GM12865 (cell line): ENCODE results near the gene RTN4RL2.

Experiments used
- DNase-seq: peaks from one replicate; pipeline ENCODE4 v3.0.0; 2010; ENCODE audit warnings: low read depth
- H3K4me3 ChIP-seq: 2 replicates; pipeline ENCODE4 v1.5.1; 2011; ENCODE audit warnings: mild to moderate bottlenecking, low read depth, low read length, control low read depth
- TF ChIP-seq, protein P1 (sequence below): IDR thresholded peaks from 2 replicates; pipeline ENCODE4 v1.5.1; 2011; ENCODE audit warnings: low read length, control low read depth, low read depth, inconsistent platforms; ENCODE audit not compliant: insufficient read depth; ENCODE audit errors: missing control alignments

RTN4RL2 gene

GRCh38 chr11:57430952-57431351 lies 29.4 kb upstream of the RTN4RL2 start:
- no peak overlapping the region for H3K4me3 ChIP-seq
- DNase-seq: no peak
- TF ChIP-seq, protein P1, sequence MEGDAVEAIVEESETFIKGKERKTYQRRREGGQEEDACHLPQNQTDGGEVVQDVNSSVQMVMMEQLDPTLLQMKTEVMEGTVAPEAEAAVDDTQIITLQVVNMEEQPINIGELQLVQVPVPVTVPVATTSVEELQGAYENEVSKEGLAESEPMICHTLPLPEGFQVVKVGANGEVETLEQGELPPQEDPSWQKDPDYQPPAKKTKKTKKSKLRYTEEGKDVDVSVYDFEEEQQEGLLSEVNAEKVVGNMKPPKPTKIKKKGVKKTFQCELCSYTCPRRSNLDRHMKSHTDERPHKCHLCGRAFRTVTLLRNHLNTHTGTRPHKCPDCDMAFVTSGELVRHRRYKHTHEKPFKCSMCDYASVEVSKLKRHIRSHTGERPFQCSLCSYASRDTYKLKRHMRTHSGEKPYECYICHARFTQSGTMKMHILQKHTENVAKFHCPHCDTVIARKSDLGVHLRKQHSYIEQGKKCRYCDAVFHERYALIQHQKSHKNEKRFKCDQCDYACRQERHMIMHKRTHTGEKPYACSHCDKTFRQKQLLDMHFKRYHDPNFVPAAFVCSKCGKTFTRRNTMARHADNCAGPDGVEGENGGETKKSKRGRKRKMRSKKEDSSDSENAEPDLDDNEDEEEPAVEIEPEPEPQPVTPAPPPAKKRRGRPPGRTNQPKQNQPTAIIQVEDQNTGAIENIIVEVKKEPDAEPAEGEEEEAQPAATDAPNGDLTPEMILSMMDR: no peak

DNA sequence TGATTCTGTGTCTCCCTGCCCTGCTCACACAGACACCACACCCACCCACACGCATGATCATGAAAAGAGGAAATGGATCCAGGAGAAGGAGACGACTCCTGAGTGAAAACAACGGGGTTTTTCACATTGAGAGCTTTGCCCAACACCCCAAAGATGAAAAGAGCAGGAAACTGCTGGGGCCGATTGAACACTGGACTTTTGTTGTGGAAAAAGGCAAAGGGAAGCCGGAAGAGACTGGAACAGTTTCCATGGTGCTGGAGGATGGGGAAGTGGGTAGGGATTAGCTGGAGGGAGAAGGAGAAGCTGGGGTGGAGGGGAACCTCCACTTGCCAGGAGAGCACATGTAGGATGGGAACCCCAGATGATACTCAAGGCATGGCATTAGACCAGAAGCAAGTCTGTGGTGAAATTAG lies 28.2 kb upstream of the RTN4RL2 start:
- no peak overlapping the region for H3K4me3 ChIP-seq
- TF ChIP-seq, protein P1: no peak
- no peak for DNase-seq

DNA sequence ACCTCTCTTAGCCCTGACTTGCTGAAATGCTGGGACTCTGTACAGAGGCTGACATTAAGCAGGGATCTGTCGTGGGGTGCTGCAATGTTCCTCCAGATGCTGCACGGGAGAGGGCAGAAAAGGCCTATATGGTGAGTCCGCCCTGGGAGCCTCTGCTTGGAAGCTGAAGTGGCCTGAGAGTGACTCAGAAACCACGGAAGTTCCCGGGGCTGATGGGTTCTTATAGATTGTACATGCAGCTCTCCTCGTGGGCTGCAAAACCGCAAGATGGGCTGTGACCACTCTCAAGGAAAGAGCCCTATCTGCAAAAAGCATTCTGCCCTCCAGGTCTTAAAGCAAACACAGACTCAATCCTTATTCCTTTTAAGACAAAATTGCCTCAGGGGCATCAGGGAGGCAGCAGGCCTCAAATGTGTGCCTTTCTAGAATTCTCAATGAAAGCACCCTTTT lies 27.6 kb upstream of the RTN4RL2 start:
- peak; percentile 40 for DNase-seq
- TF ChIP-seq, protein P1: no peak
- no peak overlapping the region for H3K4me3 ChIP-seq

DNA sequence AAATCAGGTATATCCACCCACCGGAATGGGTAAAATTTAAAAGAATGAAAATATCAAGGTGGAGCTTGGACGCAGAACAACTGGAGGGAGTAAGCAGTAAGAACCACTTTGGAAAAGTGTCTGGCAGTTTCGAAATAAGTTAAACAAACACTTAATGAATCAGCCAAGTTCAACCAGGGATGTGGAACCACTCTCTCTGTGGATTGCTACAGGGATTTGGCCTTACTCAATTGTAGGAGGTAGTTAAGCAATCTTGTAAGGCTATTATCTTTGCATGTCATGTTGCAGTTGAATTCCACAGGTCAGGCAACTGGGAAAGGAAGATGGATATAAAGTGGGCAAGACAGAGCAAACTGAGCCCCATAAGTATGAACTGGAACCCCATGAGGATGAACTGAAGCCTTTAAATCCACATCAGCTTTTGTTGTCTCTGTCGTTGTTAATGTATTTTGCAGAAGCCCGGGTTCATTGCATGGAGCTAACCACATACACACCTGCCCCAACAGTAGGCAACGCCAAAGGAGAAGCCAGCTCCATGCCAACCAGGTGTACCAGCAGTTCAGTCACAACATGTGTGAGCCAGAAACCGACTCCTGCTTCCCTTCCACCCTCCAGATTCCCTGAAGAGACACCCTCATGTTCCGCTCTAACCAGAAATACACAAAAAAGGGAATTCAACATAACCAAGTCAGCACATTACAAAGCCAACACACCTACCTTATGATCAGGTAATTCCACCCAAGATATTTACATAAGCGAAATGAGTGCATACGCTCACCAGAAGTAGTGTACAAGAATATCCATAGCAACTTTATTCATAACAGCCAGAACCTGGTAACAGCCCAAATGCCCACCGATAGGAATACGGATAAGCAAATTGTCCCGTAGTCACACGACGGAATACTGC lies 25.4 kb upstream of the RTN4RL2 start:
- no peak for DNase-seq
- TF ChIP-seq, protein P1: no peak
- H3K4me3 ChIP-seq: no peak overlapping the region

DNA sequence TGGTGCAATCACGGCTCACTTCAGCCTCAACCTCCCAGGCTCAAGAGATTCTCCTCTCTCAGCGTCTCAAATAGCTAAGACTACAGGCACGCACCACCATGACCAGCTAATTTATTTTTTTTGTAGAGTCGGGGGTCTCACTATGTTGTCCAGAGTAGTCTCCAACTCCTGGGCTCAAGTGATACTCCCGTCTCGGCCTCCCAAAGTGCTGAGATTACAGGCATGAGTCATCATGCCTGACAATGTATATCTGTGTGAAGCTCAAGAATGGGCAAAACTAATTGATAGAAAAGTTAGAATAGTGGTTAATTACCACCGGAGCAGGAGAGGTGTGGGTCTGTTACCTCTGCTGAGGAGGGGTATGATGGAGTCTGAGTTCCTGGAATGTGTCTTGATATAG lies 24.3 kb upstream of the RTN4RL2 start:
- no peak for DNase-seq
- TF ChIP-seq, protein P1: no peak
- no peak overlapping the region for H3K4me3 ChIP-seq

DNA sequence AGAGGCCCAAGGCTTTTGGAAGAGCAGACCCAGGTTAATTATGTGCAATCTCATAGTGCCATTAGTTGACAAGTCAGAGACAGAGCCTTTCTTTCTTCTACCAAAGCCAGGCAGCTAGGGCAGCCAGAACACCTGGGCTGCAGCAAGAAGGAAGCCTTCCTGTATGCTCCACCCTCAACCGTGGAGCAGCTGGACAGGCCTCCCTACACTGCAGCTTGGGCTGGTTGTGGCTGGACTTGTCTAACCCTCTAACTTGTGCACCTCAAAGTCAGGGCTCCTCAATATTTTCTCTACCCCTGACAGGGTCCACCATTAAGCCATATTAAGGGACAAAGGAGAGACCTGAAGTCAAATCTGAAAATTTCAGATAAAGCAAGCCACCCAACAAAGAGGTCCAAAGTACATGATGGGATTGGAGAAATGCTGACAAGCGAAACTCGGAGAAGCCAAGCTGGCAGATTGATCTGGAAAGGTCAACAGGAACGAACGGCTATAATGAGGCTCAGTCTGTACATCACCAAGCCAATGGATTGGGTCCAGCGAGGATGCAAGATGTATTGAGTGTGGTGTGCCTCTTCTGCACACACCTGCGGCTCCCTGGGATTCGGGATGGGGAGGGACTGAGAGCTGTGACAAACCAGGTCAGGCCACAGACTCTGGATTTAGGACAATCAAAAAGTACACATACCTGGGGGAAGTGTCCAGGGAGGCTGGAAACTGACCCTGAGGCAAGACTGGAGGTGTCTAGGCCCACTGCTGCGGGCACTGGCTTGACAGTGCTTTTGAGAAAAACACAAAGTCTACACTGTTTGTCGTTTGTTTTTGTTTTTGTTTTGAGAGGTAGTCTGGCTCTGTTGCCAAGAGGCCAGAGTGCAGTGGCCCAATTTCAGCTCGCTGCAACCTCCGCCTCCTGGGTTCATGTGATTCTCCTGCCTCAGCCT lies 21.7 kb upstream of the RTN4RL2 start:
- no peak for DNase-seq
- TF ChIP-seq, protein P1: no peak
- no peak overlapping the region for H3K4me3 ChIP-seq
